ENCODE results near the gene HNRNPAB.

DNA sequence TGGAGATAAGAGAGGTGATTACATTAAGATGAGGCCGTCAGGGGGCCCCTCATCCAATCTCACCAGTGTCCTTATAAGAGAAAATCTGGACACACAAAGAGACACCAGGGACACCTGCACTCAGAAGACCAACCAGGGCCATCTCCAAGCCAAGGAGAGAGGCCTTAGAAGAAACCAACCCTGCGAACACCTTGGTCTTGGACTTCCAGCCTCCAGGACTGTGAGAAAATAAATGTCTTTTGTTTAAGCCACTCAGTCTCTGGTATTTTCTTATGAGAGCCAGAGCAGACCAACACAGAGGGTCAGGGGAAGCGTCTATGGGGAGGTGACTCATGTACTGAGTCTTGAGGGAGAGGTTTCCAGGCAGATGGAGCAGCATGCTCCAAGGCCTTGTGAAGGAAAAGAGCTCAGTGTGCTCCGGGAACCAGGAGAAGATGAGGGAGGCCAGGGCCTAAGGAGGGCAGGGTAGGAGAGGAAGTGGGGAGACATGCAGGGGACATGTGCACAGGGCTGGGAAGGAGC, 22.9 kb downstream of the HNRNPAB start:
- TF ChIP-seq POLR2A (IDR thresholded peaks at IDR 0.05) (no peak), POLR2AphosphoS5 (IDR thresholded peaks at IDR 0.05) (no peak)
- TF ChIP-seq, protein P1, sequence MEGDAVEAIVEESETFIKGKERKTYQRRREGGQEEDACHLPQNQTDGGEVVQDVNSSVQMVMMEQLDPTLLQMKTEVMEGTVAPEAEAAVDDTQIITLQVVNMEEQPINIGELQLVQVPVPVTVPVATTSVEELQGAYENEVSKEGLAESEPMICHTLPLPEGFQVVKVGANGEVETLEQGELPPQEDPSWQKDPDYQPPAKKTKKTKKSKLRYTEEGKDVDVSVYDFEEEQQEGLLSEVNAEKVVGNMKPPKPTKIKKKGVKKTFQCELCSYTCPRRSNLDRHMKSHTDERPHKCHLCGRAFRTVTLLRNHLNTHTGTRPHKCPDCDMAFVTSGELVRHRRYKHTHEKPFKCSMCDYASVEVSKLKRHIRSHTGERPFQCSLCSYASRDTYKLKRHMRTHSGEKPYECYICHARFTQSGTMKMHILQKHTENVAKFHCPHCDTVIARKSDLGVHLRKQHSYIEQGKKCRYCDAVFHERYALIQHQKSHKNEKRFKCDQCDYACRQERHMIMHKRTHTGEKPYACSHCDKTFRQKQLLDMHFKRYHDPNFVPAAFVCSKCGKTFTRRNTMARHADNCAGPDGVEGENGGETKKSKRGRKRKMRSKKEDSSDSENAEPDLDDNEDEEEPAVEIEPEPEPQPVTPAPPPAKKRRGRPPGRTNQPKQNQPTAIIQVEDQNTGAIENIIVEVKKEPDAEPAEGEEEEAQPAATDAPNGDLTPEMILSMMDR (IDR thresholded peaks at IDR 0.05 in 8 of 11, conservative IDR thresholded peaks at IDR 0.05 in 3 of 11) = no peak
